ENCODE measurements around the gene RPGR.

Gene RPGR

DNA sequence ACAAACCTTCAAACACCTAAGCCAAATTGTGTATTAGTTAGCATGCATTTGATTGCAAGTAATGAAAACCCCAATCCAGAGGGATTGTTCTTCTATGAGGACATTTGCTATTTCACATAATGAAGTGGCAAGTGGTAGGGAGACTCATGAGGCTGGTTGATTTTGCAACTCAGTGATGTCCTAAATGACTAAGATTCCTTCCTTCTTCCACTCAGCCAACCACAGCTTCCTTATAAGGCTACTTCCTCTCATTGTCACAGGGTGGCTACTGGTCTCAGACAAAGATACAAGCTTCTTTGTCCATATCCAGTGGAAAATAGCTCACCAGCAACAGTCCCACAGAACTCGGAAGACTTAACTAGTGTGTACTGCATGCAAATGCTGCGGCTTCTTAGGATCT lies 19.8 kb upstream of the RPGR start:
- Histone ChIP-seq H3K9ac (no peak overlapping the region), H3K36me3 (ENCODE audit: insufficient read depth) (no peaks in the 10 kb centered on the region), H3K79me2 (ENCODE audit: insufficient read depth, low read depth) (no peaks in the 10 kb centered on the region), H2AFZ (ENCODE audit: low read depth) (no peak overlapping the region), H4K20me1 (ENCODE audit: insufficient read depth) (no peaks in the 10 kb centered on the region), H3K4me1 (ENCODE audit: low read depth, poor library complexity, severe bottlenecking) (no peaks in the 10 kb centered on the region), H3K4me3 (IDR thresholded peaks at IDR 0.05; ENCODE audit: insufficient read depth, low read depth, low read length) (no peak overlapping the region), H3K27me3 (ENCODE audit: insufficient read depth, low read depth) (no peaks in the 10 kb centered on the region), H3K27ac (no peak overlapping the region), H3K4me2 (no peak overlapping the region)
- TF ChIP-seq, protein P1, sequence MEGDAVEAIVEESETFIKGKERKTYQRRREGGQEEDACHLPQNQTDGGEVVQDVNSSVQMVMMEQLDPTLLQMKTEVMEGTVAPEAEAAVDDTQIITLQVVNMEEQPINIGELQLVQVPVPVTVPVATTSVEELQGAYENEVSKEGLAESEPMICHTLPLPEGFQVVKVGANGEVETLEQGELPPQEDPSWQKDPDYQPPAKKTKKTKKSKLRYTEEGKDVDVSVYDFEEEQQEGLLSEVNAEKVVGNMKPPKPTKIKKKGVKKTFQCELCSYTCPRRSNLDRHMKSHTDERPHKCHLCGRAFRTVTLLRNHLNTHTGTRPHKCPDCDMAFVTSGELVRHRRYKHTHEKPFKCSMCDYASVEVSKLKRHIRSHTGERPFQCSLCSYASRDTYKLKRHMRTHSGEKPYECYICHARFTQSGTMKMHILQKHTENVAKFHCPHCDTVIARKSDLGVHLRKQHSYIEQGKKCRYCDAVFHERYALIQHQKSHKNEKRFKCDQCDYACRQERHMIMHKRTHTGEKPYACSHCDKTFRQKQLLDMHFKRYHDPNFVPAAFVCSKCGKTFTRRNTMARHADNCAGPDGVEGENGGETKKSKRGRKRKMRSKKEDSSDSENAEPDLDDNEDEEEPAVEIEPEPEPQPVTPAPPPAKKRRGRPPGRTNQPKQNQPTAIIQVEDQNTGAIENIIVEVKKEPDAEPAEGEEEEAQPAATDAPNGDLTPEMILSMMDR (conservative IDR thresholded peaks at IDR 0.05; ENCODE audit: low read depth, low read length), result no peak

DNA sequence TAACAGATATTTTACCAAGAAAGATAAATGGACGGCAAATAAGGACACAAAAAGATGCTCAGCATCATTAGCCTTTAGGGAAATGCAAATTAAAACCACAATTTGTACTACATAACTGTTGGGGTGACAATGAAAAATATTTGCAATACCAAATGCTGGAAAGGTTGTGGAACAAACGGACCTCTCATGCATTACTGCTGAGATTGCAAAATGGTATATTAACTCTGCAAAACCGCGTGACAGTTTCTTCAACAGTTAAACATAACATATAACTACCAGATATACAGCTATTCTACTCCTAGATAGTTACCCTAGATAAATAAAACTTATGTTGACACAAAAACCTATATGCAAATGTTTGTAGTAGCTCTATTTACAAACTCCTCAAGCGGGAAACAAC lies 18.8 kb upstream of the RPGR start:
- no peaks in the 10 kb centered on the region for H3K79me2 ChIP-seq (ENCODE audit: insufficient read depth, low read depth)
- no peak overlapping the region for H3K27ac ChIP-seq
- H3K27me3 ChIP-seq (ENCODE audit: insufficient read depth, low read depth), result no peaks in the 10 kb centered on the region
- no peaks in the 10 kb centered on the region for H3K36me3 ChIP-seq (ENCODE audit: insufficient read depth)
- no peak overlapping the region for H3K9ac ChIP-seq
- H2AFZ ChIP-seq (ENCODE audit: low read depth), result no peak overlapping the region
- H3K4me2 ChIP-seq, result no peak overlapping the region
- no peaks in the 10 kb centered on the region for H4K20me1 ChIP-seq (ENCODE audit: insufficient read depth)
- H3K4me3 ChIP-seq (IDR thresholded peaks at IDR 0.05; ENCODE audit: insufficient read depth, low read depth, low read length), result no peak overlapping the region
- no peaks in the 10 kb centered on the region for H3K4me1 ChIP-seq (ENCODE audit: low read depth, poor library complexity, severe bottlenecking)
- TF ChIP-seq, protein P1 (conservative IDR thresholded peaks at IDR 0.05; ENCODE audit: low read depth, low read length), result no peak

DNA sequence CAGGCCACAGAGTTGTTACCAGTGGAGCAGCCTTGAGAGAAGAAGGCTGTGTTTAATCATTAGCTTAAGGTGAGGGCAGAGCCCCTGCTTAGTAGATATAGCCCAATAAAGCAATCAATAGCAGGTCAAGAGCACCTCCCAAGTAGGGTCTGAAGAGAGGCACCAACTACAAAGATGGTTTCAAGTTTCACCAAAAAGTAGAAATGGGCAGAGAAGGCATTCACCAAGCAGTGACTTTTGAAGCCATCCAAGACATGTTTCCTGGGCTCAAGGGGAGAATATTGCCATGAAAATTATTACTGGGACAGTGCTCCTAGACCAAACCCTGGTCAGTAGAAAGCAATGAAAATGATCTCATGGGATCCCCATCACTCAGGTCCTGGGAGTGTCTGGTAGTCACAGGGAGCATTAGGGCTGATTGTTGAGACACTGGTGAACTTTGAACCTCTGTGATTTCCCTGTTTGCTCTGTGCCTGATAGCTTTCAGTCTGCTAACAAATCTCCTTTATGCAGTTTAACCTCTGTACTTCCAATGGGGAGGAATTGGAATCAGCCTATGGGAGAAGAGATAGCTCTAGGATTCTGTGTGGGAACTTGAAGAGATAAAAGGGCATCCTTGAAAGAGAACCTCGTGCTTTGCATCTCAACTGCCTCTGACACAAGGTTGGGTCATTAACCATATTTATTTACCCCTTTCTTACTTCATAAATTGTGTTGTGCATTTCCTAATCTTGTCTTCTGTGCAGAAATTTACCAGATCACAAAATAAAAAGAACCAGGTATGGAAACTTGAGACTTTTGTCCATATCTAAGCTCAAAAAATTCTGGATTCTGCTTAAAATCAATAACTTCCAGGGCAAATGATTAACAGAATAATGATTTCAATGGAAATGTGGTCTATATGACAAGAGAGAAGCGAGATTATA lies 15.8 kb upstream of the RPGR start:
- no peaks in the 10 kb centered on the region for H4K20me1 ChIP-seq (ENCODE audit: insufficient read depth)
- no peak overlapping the region for H2AFZ ChIP-seq (ENCODE audit: low read depth)
- H3K4me1 ChIP-seq (ENCODE audit: low read depth, poor library complexity, severe bottlenecking), result no peaks in the 10 kb centered on the region
- H3K27ac ChIP-seq, result no peak overlapping the region
- no peaks in the 10 kb centered on the region for H3K36me3 ChIP-seq (ENCODE audit: insufficient read depth)
- no peak overlapping the region for H3K9ac ChIP-seq
- H3K79me2 ChIP-seq (ENCODE audit: insufficient read depth, low read depth), result no peaks in the 10 kb centered on the region
- H3K4me2 ChIP-seq, result no peak overlapping the region
- TF ChIP-seq, protein P1 (conservative IDR thresholded peaks at IDR 0.05; ENCODE audit: low read depth, low read length), result no peak
- H3K27me3 ChIP-seq (ENCODE audit: insufficient read depth, low read depth), result no peaks in the 10 kb centered on the region
- H3K4me3 ChIP-seq (IDR thresholded peaks at IDR 0.05; ENCODE audit: insufficient read depth, low read depth, low read length), result no peak overlapping the region

DNA sequence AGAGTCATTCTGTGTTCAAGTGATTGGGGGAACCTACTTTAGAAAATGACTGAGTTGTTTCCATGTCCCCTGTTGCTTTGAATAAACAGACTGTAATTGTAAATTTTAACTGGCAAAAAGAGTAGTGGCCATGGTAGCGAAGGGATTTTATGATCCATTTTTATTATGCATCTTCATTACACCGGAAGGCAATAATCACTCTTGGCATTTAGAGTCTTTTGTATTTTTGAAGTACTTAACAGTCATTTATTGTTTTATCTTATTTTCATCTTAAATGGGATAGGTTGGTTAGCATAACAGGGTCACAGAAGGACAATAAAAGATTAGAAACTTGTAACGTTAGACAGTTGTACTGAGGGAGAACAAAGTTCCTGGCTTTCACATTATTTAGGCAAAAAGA lies 14.1 kb upstream of the RPGR start:
- H3K36me3 ChIP-seq (ENCODE audit: insufficient read depth), result no peaks in the 10 kb centered on the region
- no peaks in the 10 kb centered on the region for H3K27me3 ChIP-seq (ENCODE audit: insufficient read depth, low read depth)
- H2AFZ ChIP-seq (ENCODE audit: low read depth), result no peak overlapping the region
- H3K4me3 ChIP-seq (IDR thresholded peaks at IDR 0.05; ENCODE audit: insufficient read depth, low read depth, low read length), result no peak overlapping the region
- H3K9ac ChIP-seq, result no peak overlapping the region
- H3K27ac ChIP-seq, result no peak overlapping the region
- no peak overlapping the region for H3K4me2 ChIP-seq
- H4K20me1 ChIP-seq (ENCODE audit: insufficient read depth), result no peaks in the 10 kb centered on the region
- no peaks in the 10 kb centered on the region for H3K79me2 ChIP-seq (ENCODE audit: insufficient read depth, low read depth)
- TF ChIP-seq, protein P1 (conservative IDR thresholded peaks at IDR 0.05; ENCODE audit: low read depth, low read length), result no peak
- H3K4me1 ChIP-seq (ENCODE audit: low read depth, poor library complexity, severe bottlenecking), result no peaks in the 10 kb centered on the region

Measured in KMS-11 (cell line).